Measurements from ENCODE around the gene TMEM50B.

- TF ChIP-seq CTCF (IDR thresholded peaks at IDR 0.05) (no peak), POLR2A (IDR thresholded peaks at IDR 0.05) (no peak)
Observed at GRCh38 chr21:33480481-33481103, 818 bp upstream of the TMEM50B start.
